GM12873 (cell line): Measurements from ENCODE around the gene C10orf71.

Source experiments
- CTCF ChIP-seq: IDR thresholded peaks from 2 replicates; pipeline ENCODE4 v1.5.1; 2012; ENCODE audit warnings: low read depth, mild to moderate bottlenecking, moderate library complexity, low read length, control low read depth; ENCODE audit not compliant: insufficient read depth; ENCODE audit errors: missing control alignments

The C10orf71 gene

GRCh38 chr10:49257154-49257553 lies 41.8 kb upstream of the C10orf71 start:
- TF ChIP-seq CTCF, result no peak

DNA sequence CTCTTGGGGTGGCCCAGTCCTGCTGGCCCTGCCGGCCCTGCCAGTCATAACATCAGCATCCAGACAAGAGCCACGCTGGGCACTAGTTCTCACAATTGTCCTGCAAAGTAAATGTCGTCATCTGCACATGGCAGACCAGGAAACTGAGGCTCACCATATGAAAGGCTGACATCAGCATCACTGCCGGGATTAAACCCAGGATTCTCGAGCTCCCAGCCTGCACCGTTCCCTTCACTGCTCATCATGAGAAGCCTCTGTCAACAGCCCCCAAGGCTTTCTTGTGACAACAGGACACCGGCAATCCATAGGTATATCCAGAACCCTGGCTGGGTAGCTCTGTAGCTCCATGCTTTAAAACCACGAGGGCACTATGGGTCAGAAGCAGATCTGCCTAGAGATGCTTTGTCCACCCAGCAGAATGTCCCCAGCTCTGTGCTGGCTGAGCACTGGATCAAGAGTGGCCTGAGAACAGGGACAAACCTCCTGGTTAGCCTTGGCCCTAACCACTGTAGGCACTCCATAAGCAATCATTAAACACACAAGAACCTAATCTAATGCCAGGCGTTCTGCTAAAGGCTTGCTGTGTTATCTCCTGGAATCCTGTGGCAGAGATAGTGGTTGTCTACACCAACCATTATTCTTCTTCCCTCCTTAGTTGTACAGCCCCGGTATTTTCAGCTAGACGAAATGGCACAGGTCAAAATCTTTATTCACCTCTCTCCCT lies 41.2 kb upstream of the C10orf71 start:
- TF ChIP-seq CTCF, result no peak

DNA sequence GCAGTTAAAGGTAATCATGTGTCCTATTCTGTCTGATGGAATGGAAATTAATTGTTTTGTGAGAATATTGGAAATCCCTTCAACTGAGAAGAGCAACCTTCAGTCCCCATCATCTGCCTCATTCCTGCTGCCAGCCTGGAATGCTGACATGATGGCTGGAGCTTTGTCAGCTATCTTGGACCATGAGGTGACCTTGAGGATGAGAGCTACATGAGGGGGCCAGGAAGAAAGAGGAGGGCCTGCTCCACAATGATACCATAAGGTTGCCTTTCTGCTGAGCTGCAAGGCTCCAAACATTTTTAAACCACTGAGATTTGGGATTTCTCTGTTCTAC lies 40.7 kb upstream of the C10orf71 start:
- no peak for TF ChIP-seq CTCF

- no peak for TF ChIP-seq CTCF
These were observed 38.2 kb upstream of the C10orf71 start for GRCh38 chr10:49260644-49261296.

- no peak for TF ChIP-seq CTCF
These were observed 35.4 kb upstream of the C10orf71 start for GRCh38 chr10:49263591-49263990.

- TF ChIP-seq CTCF, result no peak
These were observed 34.7 kb upstream of the C10orf71 start for GRCh38 chr10:49264177-49264677.

DNA sequence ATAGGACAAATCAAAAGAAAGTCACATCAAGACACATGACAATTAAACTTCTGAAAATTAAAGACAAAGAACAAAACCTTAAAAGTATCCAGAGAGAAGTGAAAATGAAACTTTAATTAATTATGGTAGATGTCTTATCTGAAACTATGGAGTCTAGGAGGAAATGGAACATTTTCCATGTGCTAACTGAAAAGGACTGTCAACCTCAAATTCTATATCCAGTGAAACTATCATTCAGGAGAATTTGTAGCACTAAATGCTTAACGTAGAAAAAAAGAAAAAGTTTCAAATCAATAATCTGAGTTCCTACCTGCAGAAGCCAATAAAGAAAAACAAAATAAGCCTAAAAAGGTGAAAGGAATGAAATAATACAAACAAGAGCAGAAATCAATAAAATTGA lies 33.1 kb upstream of the C10orf71 start:
- TF ChIP-seq CTCF, result no peak
